Measurements from ENCODE around the gene POLR1A.

Gene POLR1A

DNA sequence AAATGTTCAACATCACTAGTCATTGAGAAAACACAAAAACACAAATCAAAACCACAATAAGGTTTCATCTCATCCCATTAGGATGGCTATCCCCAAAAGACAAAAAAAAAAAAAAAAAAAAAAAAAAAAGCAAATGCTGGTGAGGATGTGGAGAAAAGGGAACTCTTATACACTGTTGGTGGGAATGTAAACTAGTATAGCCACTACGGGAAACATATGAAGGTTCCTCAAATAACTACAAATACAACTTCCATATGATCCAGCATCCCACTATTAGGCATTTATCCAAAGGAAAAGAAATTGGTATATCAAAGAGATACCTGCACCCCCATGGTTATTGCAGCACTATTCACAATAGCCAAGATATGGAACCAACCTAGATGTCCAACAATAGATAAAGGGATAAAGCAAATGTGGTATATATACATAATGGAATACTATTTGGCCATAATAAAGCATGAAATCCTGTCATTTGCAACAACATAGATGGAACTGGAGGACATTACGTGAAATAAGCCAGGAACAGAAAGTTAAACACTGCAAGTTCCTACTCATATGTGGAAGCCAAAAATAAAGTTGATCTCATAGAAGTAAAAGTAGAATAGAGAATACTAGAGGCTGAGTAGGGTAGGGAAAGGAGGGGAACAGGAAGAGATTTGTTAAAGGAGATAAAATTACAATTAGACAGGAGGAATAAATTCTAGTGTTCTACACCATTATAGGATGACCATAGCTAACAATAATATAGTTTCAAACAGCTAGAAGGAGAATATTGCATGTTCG, 8.4 kb downstream of the POLR1A start:
- no peak overlapping the region for H3K4me3 ChIP-seq (ENCODE audit: low read length)
- no peaks in the 10 kb centered on the region for H3K9me3 ChIP-seq (ENCODE audit: control insufficient read depth, insufficient read depth, low read length)
- H4K20me1 ChIP-seq (ENCODE audit: control insufficient read depth, insufficient read depth, low read depth, low read length): 0 out of 2 replicates have a peak, but pooled peaks cover 3% of the 10 kb centered on the region
- no peaks in the 10 kb centered on the region for H3K27me3 ChIP-seq (ENCODE audit: control insufficient read depth, low read length)
- peaks cover 91% of the 10 kb centered on the region for H3K79me2 ChIP-seq (ENCODE audit: control insufficient read depth, low read length)
- no peaks in the 10 kb centered on the region for H3K4me1 ChIP-seq (ENCODE audit: control insufficient read depth, low read length)
- TF ChIP-seq EZH2phosphoT487 (IDR thresholded peaks at IDR 0.05; ENCODE audit: borderline replicate concordance, low read length): no peak
- TF ChIP-seq, protein P1, sequence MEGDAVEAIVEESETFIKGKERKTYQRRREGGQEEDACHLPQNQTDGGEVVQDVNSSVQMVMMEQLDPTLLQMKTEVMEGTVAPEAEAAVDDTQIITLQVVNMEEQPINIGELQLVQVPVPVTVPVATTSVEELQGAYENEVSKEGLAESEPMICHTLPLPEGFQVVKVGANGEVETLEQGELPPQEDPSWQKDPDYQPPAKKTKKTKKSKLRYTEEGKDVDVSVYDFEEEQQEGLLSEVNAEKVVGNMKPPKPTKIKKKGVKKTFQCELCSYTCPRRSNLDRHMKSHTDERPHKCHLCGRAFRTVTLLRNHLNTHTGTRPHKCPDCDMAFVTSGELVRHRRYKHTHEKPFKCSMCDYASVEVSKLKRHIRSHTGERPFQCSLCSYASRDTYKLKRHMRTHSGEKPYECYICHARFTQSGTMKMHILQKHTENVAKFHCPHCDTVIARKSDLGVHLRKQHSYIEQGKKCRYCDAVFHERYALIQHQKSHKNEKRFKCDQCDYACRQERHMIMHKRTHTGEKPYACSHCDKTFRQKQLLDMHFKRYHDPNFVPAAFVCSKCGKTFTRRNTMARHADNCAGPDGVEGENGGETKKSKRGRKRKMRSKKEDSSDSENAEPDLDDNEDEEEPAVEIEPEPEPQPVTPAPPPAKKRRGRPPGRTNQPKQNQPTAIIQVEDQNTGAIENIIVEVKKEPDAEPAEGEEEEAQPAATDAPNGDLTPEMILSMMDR (IDR thresholded peaks at IDR 0.05; ENCODE audit: low read depth, low read length, poor library complexity, severe bottlenecking): no peak
- H3F3A ChIP-seq (ENCODE audit: control insufficient read depth, insufficient read depth): no peaks in the 10 kb centered on the region
- H3K36me3 ChIP-seq (ENCODE audit: control insufficient read depth, low read length): peaks cover 88% of the 10 kb centered on the region
- no peak overlapping the region for H3K27ac ChIP-seq (ENCODE audit: low read depth, low read length)
- H3K4me2 ChIP-seq (ENCODE audit: low read length): no peak overlapping the region
- H3K9me2 ChIP-seq (replicated peaks; ENCODE audit: control insufficient read depth, low read length): no peaks in the 10 kb centered on the region

GRCh38 chr2:86094229-86094628, 11.5 kb downstream of the POLR1A start:
- Histone ChIP-seq H3K9me3 (ENCODE audit: control insufficient read depth, insufficient read depth, low read length) (no peaks in the 10 kb centered on the region), H3K4me2 (ENCODE audit: low read length) (no peak overlapping the region), H3K27me3 (ENCODE audit: control insufficient read depth, low read length) (no peaks in the 10 kb centered on the region), H3K27ac (ENCODE audit: low read depth, low read length) (no peak overlapping the region), H4K20me1 (ENCODE audit: control insufficient read depth, insufficient read depth, low read depth, low read length) (0 out of 2 replicates have a peak, but pooled peaks cover 3% of the 10 kb centered on the region), H3K4me3 (ENCODE audit: low read length) (no peak overlapping the region), H3K36me3 (ENCODE audit: control insufficient read depth, low read length) (peaks cover 80% of the 10 kb centered on the region), H3K79me2 (ENCODE audit: control insufficient read depth, low read length) (peaks cover 62% of the 10 kb centered on the region), H3K4me1 (ENCODE audit: control insufficient read depth, low read length) (no peaks in the 10 kb centered on the region), H3F3A (ENCODE audit: control insufficient read depth, insufficient read depth) (no peaks in the 10 kb centered on the region), H3K9me2 (replicated peaks; ENCODE audit: control insufficient read depth, low read length) (no peaks in the 10 kb centered on the region)
- TF ChIP-seq, protein P1 (IDR thresholded peaks at IDR 0.05; ENCODE audit: low read depth, low read length, poor library complexity, severe bottlenecking): no peak
- no peak for TF ChIP-seq EZH2phosphoT487 (IDR thresholded peaks at IDR 0.05; ENCODE audit: borderline replicate concordance, low read length)

- no peaks in the 10 kb centered on the region for H3K27me3 ChIP-seq (ENCODE audit: control insufficient read depth, low read length)
- H3K4me3 ChIP-seq (ENCODE audit: low read length): no peak overlapping the region
- no peaks in the 10 kb centered on the region for H3K9me3 ChIP-seq (ENCODE audit: control insufficient read depth, insufficient read depth, low read length)
- no peaks in the 10 kb centered on the region for H3K9me2 ChIP-seq (replicated peaks; ENCODE audit: control insufficient read depth, low read length)
- no peak for TF ChIP-seq EZH2phosphoT487 (IDR thresholded peaks at IDR 0.05; ENCODE audit: borderline replicate concordance, low read length)
- TF ChIP-seq, protein P1 (IDR thresholded peaks at IDR 0.05; ENCODE audit: low read depth, low read length, poor library complexity, severe bottlenecking): peak; percentile 53
- no peak overlapping the region for H3K4me2 ChIP-seq (ENCODE audit: low read length)
- peaks cover 4% of the 10 kb centered on the region for H3K79me2 ChIP-seq (ENCODE audit: control insufficient read depth, low read length)
- no peak overlapping the region for H3K27ac ChIP-seq (ENCODE audit: low read depth, low read length)
- H3K36me3 ChIP-seq (ENCODE audit: control insufficient read depth, low read length): peaks cover 63% of the 10 kb centered on the region
- no peaks in the 10 kb centered on the region for H3K4me1 ChIP-seq (ENCODE audit: control insufficient read depth, low read length)
- no peaks in the 10 kb centered on the region for H3F3A ChIP-seq (ENCODE audit: control insufficient read depth, insufficient read depth)
- H4K20me1 ChIP-seq (ENCODE audit: control insufficient read depth, insufficient read depth, low read depth, low read length): no peaks in the 10 kb centered on the region
Observed at GRCh38 chr2:86087936-86088850, 17.5 kb downstream of the POLR1A start.
